HG02678 (cell line): ENCODE measurements around the gene VSTM4.

Experiments
- ATAC-seq: cut with Tn5 transposase; IDR thresholded peaks from one replicate; pipeline ENCODE4 v1.9.1; 2021; ENCODE audit warnings: mild to moderate bottlenecking, moderate library complexity; ENCODE audit not compliant: unreplicated experiment

The VSTM4 gene

GRCh38 chr10:48981310-48981907 is 133.9 kb downstream of the VSTM4 start:
- ATAC-seq: no peak

- no peak for ATAC-seq
Measured at GRCh38 chr10:48978318-48978717, 137.0 kb downstream of the VSTM4 start.

- ATAC-seq: no peak
Measured at GRCh38 chr10:48976196-48976595, 139.1 kb downstream of the VSTM4 start.

GRCh38 chr10:48974510-48975156 is 140.7 kb downstream of the VSTM4 start:
- ATAC-seq: no peak

GRCh38 chr10:48973065-48973464 is 142.3 kb downstream of the VSTM4 start:
- ATAC-seq: no peak

- ATAC-seq: no peak
Measured at GRCh38 chr10:48970654-48971053, 144.7 kb downstream of the VSTM4 start.

GRCh38 chr10:48970046-48970445 is 145.3 kb downstream of the VSTM4 start:
- ATAC-seq: no peak

GRCh38 chr10:48968036-48968435 is 147.3 kb downstream of the VSTM4 start:
- no peak for ATAC-seq

GRCh38 chr10:48965460-48965859 is 149.9 kb downstream of the VSTM4 start:
- no peak for ATAC-seq
